GM21390 (cell line): ENCODE measurements around the gene ICAM1.
"Not testable (repeated sequence)": the region's sequence is repeated elsewhere in the genome, so short reads cannot be mapped to it uniquely, and the experiment has no call there.

Source experiments
- ATAC-seq: cut with Tn5 transposase; IDR thresholded peaks from one replicate; pipeline ENCODE4 v1.9.1; 2021; ENCODE audit not compliant: unreplicated experiment

ICAM1 gene

GRCh38 chr19:10241826-10242449 is 29.0 kb upstream of the ICAM1 start:
- not testable (repeated sequence) for ATAC-seq

DNA sequence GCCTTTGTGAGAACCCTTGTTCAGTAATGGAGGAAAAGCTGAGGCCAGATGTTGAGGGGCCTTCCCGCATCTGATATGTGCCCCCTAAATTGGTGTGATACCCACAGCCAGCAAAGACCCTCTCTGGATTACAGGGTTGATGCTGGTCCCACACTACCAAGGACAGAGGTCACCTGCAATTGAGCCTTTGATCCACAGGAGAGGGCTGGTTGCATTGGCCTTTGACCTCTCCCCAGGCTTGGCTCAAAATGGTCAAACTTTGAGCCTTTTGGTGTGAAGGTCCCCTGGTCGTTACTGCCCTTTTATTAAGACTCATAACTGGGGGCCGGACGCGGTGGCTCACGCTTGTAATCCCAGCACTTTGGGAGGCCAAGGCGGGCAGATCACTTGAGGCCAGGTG is 27.3 kb upstream of the ICAM1 start:
- no peak for ATAC-seq

DNA sequence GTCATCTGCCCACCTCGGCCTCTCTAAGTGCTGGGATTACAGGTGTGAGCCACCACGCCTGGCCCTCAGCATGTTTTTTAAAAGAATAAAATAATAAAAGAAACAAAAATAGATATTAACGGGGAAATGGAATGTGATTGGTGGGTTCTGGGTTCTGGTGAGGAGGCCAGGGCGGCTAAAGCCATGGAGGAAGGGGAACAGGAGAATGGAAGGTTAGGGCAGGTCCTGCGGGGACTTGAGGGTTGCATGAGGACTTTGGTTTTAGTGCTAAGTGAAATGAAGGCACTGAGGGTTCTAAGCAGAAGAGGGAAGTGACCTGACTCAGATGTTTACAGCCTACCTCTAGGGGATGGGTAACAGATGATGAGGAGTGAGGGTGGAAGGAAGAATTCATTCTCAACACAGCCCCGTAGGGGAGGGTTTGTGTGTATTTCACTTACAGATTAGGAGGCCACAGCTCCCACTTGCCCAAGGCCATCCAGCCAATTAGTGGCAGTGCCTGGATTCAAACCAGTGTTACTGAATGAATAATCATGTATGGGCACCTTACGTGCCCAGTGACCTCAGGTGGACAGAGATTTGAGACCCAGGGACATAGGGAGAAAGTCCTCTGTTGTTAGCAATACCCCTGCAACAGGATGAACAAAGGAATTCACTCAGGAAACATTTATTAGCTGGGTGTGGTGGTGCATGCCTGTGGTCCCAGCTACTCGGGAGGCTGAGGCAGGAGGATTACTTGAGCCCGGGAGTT is 25.6 kb upstream of the ICAM1 start:
- no peak for ATAC-seq

- ATAC-seq, result no peak
Observed at GRCh38 chr19:10246511-10246910, 24.4 kb upstream of the ICAM1 start.

- ATAC-seq, result peak; percentile 84
Observed at GRCh38 chr19:10251792-10252694, 18.9 kb upstream of the ICAM1 start, which contains the start of gene MRPL4. MRPL4 (plus strand) TSS chr19:10252214; CDS start chr19:10252254, 40 bp downstream.

GRCh38 chr19:10252707-10253106 is 18.2 kb upstream of the ICAM1 start:
- no peak for ATAC-seq

DNA sequence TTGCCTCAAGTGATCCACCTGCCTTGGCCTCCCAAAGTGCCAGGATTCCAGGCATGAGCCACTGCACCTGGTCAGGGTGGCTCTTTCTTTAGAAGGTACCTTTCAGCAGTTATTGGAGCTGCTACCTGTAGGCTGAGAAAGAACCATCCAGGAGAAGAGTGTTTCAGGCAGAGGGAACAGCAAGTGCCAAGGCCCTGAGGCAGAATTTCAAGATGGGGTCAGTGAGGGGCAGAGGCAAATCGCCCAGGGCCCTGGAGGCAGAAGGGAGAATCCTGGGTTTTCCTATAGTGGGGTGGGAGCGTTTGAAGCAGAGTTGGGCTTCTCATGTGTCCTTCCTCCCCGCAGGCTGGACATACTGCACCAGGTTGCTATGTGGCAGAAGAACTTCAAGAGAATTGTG is 16.7 kb upstream of the ICAM1 start:
- no peak for ATAC-seq

DNA sequence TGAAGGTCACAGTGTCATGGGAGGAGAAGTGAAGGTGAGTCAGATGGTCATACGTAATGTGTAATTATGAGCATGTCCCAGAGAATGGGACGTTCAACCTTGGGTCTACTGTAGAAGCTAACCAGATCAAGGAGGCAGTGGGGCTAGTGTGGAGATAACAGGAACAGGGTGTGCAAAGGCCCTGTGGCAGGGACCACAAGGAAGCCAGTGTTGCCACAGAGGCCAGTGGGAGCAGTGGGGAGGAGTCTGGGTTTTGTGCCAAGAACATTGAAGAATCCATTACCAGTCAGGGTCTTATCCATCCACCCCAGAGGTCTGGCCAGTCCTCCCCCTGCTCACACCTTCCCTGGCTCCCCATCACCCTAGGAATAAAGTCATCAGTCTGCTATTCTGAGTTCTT is 15.6 kb upstream of the ICAM1 start:
- ATAC-seq, result no peak

DNA sequence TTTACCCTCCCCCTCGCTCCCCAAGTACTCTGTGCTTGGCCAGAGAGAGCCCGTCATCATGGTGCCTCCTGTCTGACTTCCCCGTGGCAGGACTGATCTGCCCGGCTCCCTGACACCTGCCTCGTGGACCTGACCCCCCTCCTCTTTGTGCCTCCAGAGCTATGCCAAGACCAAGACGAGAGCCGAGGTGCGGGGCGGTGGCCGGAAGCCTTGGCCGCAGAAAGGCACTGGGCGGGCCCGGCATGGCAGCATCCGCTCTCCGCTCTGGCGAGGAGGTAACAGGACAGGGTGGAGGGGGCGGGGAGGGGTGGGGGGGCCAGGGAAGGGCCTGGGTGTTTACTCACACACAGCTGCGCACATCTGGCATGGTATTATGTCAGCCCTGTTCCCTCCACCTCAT is 14.4 kb upstream of the ICAM1 start:
- no peak for ATAC-seq

GRCh38 chr19:10256970-10257615 is 13.8 kb upstream of the ICAM1 start:
- ATAC-seq, result no peak

- no peak for ATAC-seq
Observed at GRCh38 chr19:10258080-10258710, 12.7 kb upstream of the ICAM1 start.

GRCh38 chr19:10259162-10259905 is 11.6 kb upstream of the ICAM1 start:
- no peak for ATAC-seq

GRCh38 chr19:10260141-10260584 is 10.8 kb upstream of the ICAM1 start:
- no peak for ATAC-seq

DNA sequence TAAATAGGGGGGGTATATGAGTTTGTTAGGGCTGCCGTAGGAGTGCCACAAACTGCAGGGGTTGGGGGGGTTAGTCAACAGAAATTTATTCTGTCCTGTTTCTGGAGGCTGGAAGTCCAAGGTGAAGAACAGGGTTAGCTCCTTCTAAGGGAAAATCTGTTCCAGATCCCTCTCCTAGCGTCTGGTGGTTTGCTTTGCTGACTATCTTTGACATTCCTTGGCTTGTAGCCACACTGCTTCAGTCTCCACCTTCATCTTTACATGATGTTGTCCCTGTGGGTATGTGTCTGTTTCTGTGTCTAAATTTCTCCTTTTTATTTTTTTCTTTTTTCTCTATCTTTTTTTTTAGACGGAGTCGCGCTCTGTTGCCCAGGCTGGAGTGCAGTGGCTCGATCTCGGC is 8.1 kb upstream of the ICAM1 start:
- no peak for ATAC-seq

DNA sequence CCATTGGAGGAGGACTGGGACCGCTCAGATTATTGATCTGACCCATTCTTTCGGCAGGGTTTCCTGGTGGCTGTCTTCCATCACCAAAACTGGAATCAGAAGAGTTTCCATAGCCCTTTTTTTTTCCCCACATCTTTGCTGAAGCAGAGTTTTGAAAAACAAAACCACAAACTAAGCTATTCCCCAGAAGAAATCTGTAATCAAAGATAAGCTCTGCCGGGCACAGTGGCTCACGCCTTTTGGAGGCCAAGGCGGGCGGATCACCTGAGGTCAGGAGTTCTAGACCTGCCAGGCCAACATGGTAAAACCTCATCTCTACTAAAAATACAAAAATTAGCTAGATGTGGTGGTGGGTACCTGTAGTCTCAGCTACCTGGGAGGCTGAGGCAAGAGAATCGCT is 4.2 kb upstream of the ICAM1 start:
- no peak for ATAC-seq

DNA sequence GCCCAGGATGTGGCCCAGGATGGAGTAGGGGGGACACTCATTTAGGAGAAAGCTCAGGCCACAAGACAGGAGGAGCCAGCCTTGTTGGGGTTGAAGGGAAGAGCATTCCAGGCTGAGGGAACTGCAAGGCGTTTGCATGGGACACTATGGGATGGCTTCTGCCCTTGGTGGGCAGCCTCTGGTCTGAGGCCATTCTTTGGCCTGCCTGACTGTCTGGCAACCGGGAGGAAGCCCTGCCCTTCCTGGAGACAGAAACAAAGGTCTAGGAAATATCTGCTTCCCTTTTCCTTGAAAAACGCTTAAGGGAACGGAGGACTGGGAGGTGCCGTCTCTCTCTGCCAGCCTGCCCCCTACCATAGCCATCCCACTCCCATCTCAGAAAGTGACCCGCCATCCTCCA is 2.8 kb upstream of the ICAM1 start:
- ATAC-seq, result no peak

- ATAC-seq, result no peak
Observed at GRCh38 chr19:10269333-10270179, 1.4 kb upstream of the ICAM1 start.

DNA sequence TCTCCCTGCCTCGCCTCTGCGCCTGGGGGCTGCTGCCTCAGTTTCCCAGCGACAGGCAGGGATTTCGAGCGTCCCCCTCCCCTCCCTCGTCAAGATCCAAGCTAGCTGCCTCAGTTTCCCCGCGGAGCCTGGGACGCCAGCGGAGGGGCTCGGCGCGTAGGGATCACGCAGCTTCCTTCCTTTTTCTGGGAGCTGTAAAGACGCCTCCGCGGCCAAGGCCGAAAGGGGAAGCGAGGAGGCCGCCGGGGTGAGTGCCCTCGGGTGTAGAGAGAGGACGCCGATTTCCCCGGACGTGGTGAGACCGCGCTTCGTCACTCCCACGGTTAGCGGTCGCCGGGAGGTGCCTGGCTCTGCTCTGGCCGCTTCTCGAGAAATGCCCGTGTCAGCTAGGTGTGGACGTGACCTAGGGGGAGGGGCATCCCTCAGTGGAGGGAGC is 722 bp upstream of the ICAM1 start:
- ATAC-seq, result no peak

- ATAC-seq, result peak; percentile 24
Observed at GRCh38 chr19:10271543-10272086, 695 bp downstream of the ICAM1 start.
